Neural cell (in vitro differentiated cells): Measurements from ENCODE around the gene ZBTB32.

ENCODE experiments used
- CTCF ChIP-seq: fragments of 450-650 bp; IDR thresholded peaks from 2 replicates; pipeline ENCODE4 v1.5.1; 2014; ENCODE audit warnings: antibody characterized with exemption, mild to moderate bottlenecking, moderate library complexity; ENCODE audit not compliant: poor library complexity, severe bottlenecking
- EZH2 ChIP-seq: fragments of 200-600, 300-800 bp; shearing (Covaris generic), sonication (generic); IDR thresholded peaks from 2 replicates; pipeline ENCODE4 v1.6.1; 2014; ENCODE audit warnings: antibody characterized with exemption, low read length, borderline replicate concordance, mild to moderate bottlenecking; ENCODE audit not compliant: insufficient read depth, poor library complexity, severe bottlenecking

GRCh38 chr19:35724560-35724959, 20.2 kb downstream of the ZBTB32 start:
- TF ChIP-seq EZH2 (no peak), CTCF (no peak)
